Measurements from ENCODE around the gene LRRC3. TPM values are rescaled to one million over a fixed set of nuclear protein-coding genes. Genes with fewer than 3 reads are reported as not detected.

The LRRC3 gene
- total and polyA plus RNA-seq, 4 donors, result 1.4 to 3.6 (median 2.4) TPM

DNA sequence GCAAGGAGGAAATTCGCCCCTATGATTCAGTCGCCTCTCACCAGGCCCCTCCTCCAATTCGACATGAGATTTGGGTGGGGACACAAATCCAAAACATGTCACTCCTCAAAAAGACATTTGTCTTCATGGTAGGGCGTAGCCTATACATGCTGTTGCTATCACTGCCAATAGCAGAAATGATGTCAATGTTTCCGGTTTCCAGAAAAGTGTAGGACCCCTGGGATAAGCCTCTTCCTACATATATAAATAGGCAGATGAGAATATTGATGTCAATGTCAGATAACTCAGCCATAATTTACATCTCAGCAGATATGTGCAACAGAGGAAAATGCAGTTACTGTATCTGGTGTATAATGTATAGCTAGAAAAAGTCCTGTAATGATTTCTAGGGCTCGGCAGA lies 16.7 kb downstream of the LRRC3 start:
- no peaks in the 10 kb centered on the region for H3K27me3 ChIP-seq (ENCODE audit: control insufficient read depth in 3 of 3, insufficient read depth in 3 of 3, low read length in 2 of 3)
- no peak overlapping the region for H3K4me3 ChIP-seq
- no peak overlapping the region for H3K27ac ChIP-seq (ENCODE audit: low read depth in 1 of 2, low read length in 1 of 2)
- no peaks in the 10 kb centered on the region for H3K36me3 ChIP-seq (ENCODE audit: control insufficient read depth in 4 of 4, insufficient read depth in 4 of 4, low read length in 4 of 4)
- H3K9me3 ChIP-seq (ENCODE audit: control insufficient read depth in 4 of 4, insufficient read depth in 3 of 4, low read length in 3 of 4), result no peaks in the 10 kb centered on the region
- H3K4me1 ChIP-seq (ENCODE audit: control insufficient read depth in 5 of 5, insufficient read depth in 5 of 5, low read length in 5 of 5), result no peaks in the 10 kb centered on the region
- 89 to 91% methylated on average over 6 of the region's 6 CpGs for WGBS, 2 donors
- no peak overlapping the region for H3K9ac ChIP-seq (ENCODE audit: insufficient read depth in 1 of 2, low read length in 2 of 2)
- no peak for ATAC-seq (ENCODE audit: insufficient read depth, low FRiP score)
- DNase-seq, result no peak
- TF ChIP-seq, protein P1, sequence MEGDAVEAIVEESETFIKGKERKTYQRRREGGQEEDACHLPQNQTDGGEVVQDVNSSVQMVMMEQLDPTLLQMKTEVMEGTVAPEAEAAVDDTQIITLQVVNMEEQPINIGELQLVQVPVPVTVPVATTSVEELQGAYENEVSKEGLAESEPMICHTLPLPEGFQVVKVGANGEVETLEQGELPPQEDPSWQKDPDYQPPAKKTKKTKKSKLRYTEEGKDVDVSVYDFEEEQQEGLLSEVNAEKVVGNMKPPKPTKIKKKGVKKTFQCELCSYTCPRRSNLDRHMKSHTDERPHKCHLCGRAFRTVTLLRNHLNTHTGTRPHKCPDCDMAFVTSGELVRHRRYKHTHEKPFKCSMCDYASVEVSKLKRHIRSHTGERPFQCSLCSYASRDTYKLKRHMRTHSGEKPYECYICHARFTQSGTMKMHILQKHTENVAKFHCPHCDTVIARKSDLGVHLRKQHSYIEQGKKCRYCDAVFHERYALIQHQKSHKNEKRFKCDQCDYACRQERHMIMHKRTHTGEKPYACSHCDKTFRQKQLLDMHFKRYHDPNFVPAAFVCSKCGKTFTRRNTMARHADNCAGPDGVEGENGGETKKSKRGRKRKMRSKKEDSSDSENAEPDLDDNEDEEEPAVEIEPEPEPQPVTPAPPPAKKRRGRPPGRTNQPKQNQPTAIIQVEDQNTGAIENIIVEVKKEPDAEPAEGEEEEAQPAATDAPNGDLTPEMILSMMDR (IDR thresholded peaks at IDR 0.05; ENCODE audit: control extremely low read depth, extremely low read depth), result no peak

DNA sequence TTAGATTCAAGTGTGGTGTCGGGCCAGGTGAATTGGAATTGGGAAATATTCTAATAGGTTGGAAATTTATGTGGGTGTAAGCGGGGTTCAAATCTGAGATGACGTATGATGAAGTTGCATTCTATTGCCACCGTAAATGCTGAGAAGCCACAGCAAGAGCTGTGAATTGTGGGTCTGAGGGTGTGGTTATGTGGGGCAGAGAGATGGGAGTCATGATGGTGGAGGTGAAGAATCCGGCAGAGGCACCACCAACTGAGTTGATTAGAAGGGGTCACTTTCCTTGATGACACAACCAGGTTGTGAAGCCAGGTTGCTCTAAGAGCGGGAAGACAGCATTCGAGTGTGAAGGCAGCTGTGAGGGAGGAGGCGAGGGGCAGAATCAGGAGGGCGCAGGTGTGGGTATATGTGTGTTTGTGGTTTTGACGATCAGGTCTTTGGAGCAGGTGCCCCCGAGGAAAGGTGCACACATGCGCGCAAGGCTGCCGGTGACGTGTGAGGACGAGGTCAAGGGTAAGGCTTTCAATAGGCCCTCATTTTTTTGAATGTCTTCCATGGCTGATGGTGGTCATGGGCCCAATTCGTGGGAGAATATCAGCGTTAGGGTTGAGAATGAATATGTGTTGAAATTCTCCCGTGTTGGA lies 18.7 kb downstream of the LRRC3 start:
- no peak overlapping the region for H3K9ac ChIP-seq (ENCODE audit: insufficient read depth in 1 of 2, low read length in 2 of 2)
- no peak overlapping the region for H3K27ac ChIP-seq (ENCODE audit: low read depth in 1 of 2, low read length in 1 of 2)
- TF ChIP-seq, protein P1 (IDR thresholded peaks at IDR 0.05; ENCODE audit: control extremely low read depth, extremely low read depth), result no peak
- 92 to 93% methylated on average over 19 of the region's 19 CpGs for WGBS, 2 donors
- H3K27me3 ChIP-seq (ENCODE audit: control insufficient read depth in 3 of 3, insufficient read depth in 3 of 3, low read length in 2 of 3), result no peaks in the 10 kb centered on the region
- no peak for ATAC-seq (ENCODE audit: insufficient read depth, low FRiP score)
- no peaks in the 10 kb centered on the region for H3K9me3 ChIP-seq (ENCODE audit: control insufficient read depth in 4 of 4, insufficient read depth in 3 of 4, low read length in 3 of 4)
- DNase-seq, result peak in 1 of 3 donors; percentile 7
- peaks cover 0 to 4% (median 0%) of the 10 kb centered on the region in 5 donors for H3K4me1 ChIP-seq (ENCODE audit: control insufficient read depth in 5 of 5, insufficient read depth in 5 of 5, low read length in 5 of 5)
- no peaks in the 10 kb centered on the region for H3K36me3 ChIP-seq (ENCODE audit: control insufficient read depth in 4 of 4, insufficient read depth in 4 of 4, low read length in 4 of 4)
- no peak overlapping the region for H3K4me3 ChIP-seq

DNA sequence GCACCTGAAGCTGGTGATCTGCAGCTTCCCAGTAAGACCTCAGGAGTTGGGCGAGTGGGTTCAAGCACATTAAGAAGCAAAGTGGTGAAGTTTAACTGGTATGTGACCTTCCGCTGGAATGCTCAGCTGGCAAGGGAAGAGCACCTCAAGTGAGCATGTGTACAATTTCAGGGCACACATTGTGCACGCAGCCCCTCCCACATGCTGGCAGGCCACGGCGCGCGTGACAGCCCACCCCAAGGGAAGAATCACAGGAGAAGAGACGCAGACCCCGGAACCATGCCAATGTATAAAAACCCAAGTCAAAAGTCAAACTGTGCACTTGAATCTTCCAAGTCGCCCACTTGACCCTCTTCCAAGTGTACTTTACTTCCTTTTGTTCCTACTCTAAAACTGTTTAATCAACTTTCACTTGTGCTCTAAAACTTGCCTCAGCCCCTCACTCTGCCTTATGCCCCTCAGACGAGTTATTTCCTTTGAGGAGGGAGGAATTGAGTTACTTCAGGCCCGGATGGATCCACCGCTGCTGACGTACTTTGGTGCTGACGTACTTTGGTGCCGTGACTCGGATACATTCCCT lies 20.0 kb downstream of the LRRC3 start:
- peaks cover 0 to 4% (median 0%) of the 10 kb centered on the region in 5 donors for H3K4me1 ChIP-seq (ENCODE audit: control insufficient read depth in 5 of 5, insufficient read depth in 5 of 5, low read length in 5 of 5)
- DNase-seq (peak; percentile 45 to 59 (median 54)), ATAC-seq (ENCODE audit: insufficient read depth, low FRiP score) (no peak)
- H3K27ac ChIP-seq (ENCODE audit: low read depth in 1 of 2, low read length in 1 of 2), result peak overlapping the region in 1 of 2 donors; percentile 40
- no peak overlapping the region for H3K4me3 ChIP-seq
- H3K27me3 ChIP-seq (ENCODE audit: control insufficient read depth in 3 of 3, insufficient read depth in 3 of 3, low read length in 2 of 3), result no peaks in the 10 kb centered on the region
- TF ChIP-seq, protein P1 (IDR thresholded peaks at IDR 0.05; ENCODE audit: control extremely low read depth, extremely low read depth), result no peak
- H3K9me3 ChIP-seq (ENCODE audit: control insufficient read depth in 4 of 4, insufficient read depth in 3 of 4, low read length in 3 of 4), result no peaks in the 10 kb centered on the region
- H3K36me3 ChIP-seq (ENCODE audit: control insufficient read depth in 4 of 4, insufficient read depth in 4 of 4, low read length in 4 of 4), result no peaks in the 10 kb centered on the region
- WGBS, 2 donors, result 69 to 86% methylated on average over 17 of the region's 17 CpGs
- no peak overlapping the region for H3K9ac ChIP-seq (ENCODE audit: insufficient read depth in 1 of 2, low read length in 2 of 2)

All from lung (tissue), 12 donors.